Esophagus squamous epithelium (tissue), 4 donors: ENCODE results near the gene ACSS3.

ENCODE experiments used
- CTCF ChIP-seq, 6 experiments: fragments of 450-650 bp in 4 of 6; fragments of 200-600 bp in 2 of 6; sonication (generic) in 2 of 6; IDR thresholded peaks; one replicate each; pipeline ENCODE4 v1.5.1; 2016 to 2019; ENCODE audit warnings: antibody characterized with exemption in 6 of 6, mild to moderate bottlenecking in 4 of 6, moderate library complexity in 4 of 6
- POLR2A ChIP-seq, 4 donors: fragments of 450-650 bp; IDR thresholded peaks; one replicate each; pipeline ENCODE4 v1.6.1; 2017; ENCODE audit warnings: antibody characterized with exemption in 4 of 4, mild to moderate bottlenecking in 4 of 4, moderate library complexity in 3 of 4

- no peak for TF ChIP-seq CTCF (IDR thresholded peaks at IDR 0.05)
- no peak for TF ChIP-seq POLR2A (IDR thresholded peaks at IDR 0.05)
These were observed 217.4 kb downstream of the ACSS3 start for GRCh38 chr12:81295251-81295650.
